ENCODE data around the gene YPEL2. TPM values are rescaled to one million over a fixed set of nuclear protein-coding genes. Genes with fewer than 3 reads are reported as not detected.

Gene YPEL2
- total RNA-seq, 1 experiment from 2014 or later: 4.1 TPM

DNA sequence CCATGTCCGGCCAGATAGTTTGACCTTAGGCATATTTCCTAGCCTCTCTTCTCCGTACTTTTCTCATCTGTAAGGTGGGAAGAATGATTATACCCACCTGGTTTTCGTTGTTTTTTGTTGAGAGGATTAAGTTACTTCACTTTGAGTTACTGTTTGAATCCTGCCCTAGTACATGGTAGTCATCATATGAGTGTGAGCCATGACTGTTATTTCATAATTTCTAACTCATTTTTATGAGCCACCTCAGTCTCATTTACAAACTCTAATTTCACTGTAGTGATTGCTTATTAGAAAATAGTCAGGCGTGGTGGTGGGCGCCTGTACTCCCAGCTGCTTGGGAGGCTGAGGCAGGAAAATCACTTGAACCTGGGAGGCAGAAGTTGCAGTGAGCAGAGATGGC is 45.1 kb downstream of the YPEL2 start:
- CTCF ChIA-PET: no interaction called here
- H3K36me3 Mint-ChIP-seq (ENCODE audit: insufficient read depth, unreplicated experiment): no peaks in the 10 kb centered on the region
- no peak for TF ChIP-seq CTCF (IDR thresholded peaks at IDR 0.05; ENCODE audit: unreplicated experiment)
- peaks cover 17% of the 10 kb centered on the region for H3K4me1 Mint-ChIP-seq (ENCODE audit: low read depth, unreplicated experiment)
- H3K27ac Mint-ChIP-seq (ENCODE audit: unreplicated experiment): no peak overlapping the region
- no peaks in the 10 kb centered on the region for H3K9me3 Mint-ChIP-seq (ENCODE audit: low read depth, unreplicated experiment)
- H3K4me3 Mint-ChIP-seq (ENCODE audit: low read depth, unreplicated experiment): no peak overlapping the region
- DNase-seq: no peak
- BruUV-seq (replicated peaks): no TSS peak
- intact Hi-C loops (cut with micrococcal nuclease; ENCODE audit: unreplicated experiment): no loop called here
- H3K27me3 Mint-ChIP-seq (ENCODE audit: unreplicated experiment): no peaks in the 10 kb centered on the region

- CTCF ChIA-PET: interaction anchor here (0.5 kb wide), 1 partner anchor 67 kb away, joined by 4 read pairs; no protein-coding TSS in a partner anchor
- H3K27ac Mint-ChIP-seq (ENCODE audit: unreplicated experiment): no peak overlapping the region
- H3K27me3 Mint-ChIP-seq (ENCODE audit: unreplicated experiment): no peaks in the 10 kb centered on the region
- no peak for DNase-seq
- H3K36me3 Mint-ChIP-seq (ENCODE audit: insufficient read depth, unreplicated experiment): no peaks in the 10 kb centered on the region
- no peak for TF ChIP-seq CTCF (IDR thresholded peaks at IDR 0.05; ENCODE audit: unreplicated experiment)
- no TSS peak for BruUV-seq (replicated peaks)
- peaks cover 8% of the 10 kb centered on the region for H3K4me1 Mint-ChIP-seq (ENCODE audit: low read depth, unreplicated experiment)
- intact Hi-C loops (cut with micrococcal nuclease; ENCODE audit: unreplicated experiment): no loop called here
- H3K9me3 Mint-ChIP-seq (ENCODE audit: low read depth, unreplicated experiment): no peaks in the 10 kb centered on the region
- H3K4me3 Mint-ChIP-seq (ENCODE audit: low read depth, unreplicated experiment): no peak overlapping the region
Measured at GRCh38 chr17:59377410-59377809, 46.0 kb downstream of the YPEL2 start.

- DNase-seq: no peak
- Mint-ChIP-seq H3K4me1 (ENCODE audit: low read depth, unreplicated experiment) (peaks cover 7% of the 10 kb centered on the region), H3K9me3 (ENCODE audit: low read depth, unreplicated experiment) (no peaks in the 10 kb centered on the region), H3K4me3 (ENCODE audit: low read depth, unreplicated experiment) (no peak overlapping the region), H3K36me3 (ENCODE audit: insufficient read depth, unreplicated experiment) (no peaks in the 10 kb centered on the region), H3K27me3 (ENCODE audit: unreplicated experiment) (no peaks in the 10 kb centered on the region), H3K27ac (ENCODE audit: unreplicated experiment) (no peak overlapping the region)
- intact Hi-C loops (cut with micrococcal nuclease; ENCODE audit: unreplicated experiment): no loop called here
- CTCF ChIA-PET: no interaction called here
- no TSS peak for BruUV-seq (replicated peaks)
- TF ChIP-seq CTCF (IDR thresholded peaks at IDR 0.05; ENCODE audit: unreplicated experiment): no peak
Measured at GRCh38 chr17:59378675-59379074, 47.2 kb downstream of the YPEL2 start.

- CTCF ChIA-PET: no interaction called here
- no peak for DNase-seq
- Mint-ChIP-seq H3K9me3 (ENCODE audit: low read depth, unreplicated experiment) (no peaks in the 10 kb centered on the region), H3K27ac (ENCODE audit: unreplicated experiment) (no peak overlapping the region), H3K27me3 (ENCODE audit: unreplicated experiment) (no peaks in the 10 kb centered on the region), H3K4me1 (ENCODE audit: low read depth, unreplicated experiment) (peaks cover 7% of the 10 kb centered on the region), H3K4me3 (ENCODE audit: low read depth, unreplicated experiment) (no peak overlapping the region), H3K36me3 (ENCODE audit: insufficient read depth, unreplicated experiment) (no peaks in the 10 kb centered on the region)
- TF ChIP-seq CTCF (IDR thresholded peaks at IDR 0.05; ENCODE audit: unreplicated experiment): no peak
- BruUV-seq (replicated peaks): no TSS peak
- intact Hi-C loops (cut with micrococcal nuclease; ENCODE audit: unreplicated experiment): no loop called here
Measured at GRCh38 chr17:59380474-59380873, 49.0 kb downstream of the YPEL2 start.
